HEK293 (cell line): ENCODE data around the gene TANGO2.
A peak's percentile ranks its signal among the peaks of the same experiment; 100 is the strongest.

Source experiments
- IKZF3 ChIP-seq: fragments of 450-650 bp; IDR thresholded peaks from 2 replicates; pipeline ENCODE4 v1.5.0; 2018; ENCODE audit warnings: missing biosample characterization, mild to moderate bottlenecking, missing genetic modification characterization, moderate library complexity
- KLF7 ChIP-seq: fragments of 450-650 bp; formaldehyde crosslinking; IDR thresholded peaks from 2 replicates; pipeline ENCODE4 v1.5.1; 2016; ENCODE audit warnings: missing biosample characterization, missing genetic modification characterization, borderline replicate concordance
- MZF1 ChIP-seq: fragments of 450-650 bp; formaldehyde crosslinking; IDR thresholded peaks from 2 replicates; pipeline ENCODE4 v1.5.1; 2017; ENCODE audit warnings: missing biosample characterization, missing genetic modification characterization, borderline replicate concordance
- PRDM1 ChIP-seq: fragments of 450-650 bp; formaldehyde crosslinking; IDR thresholded peaks from 2 replicates; pipeline ENCODE4; 2016; ENCODE audit warnings: missing biosample characterization, missing genetic modification characterization
- TCF7L2 ChIP-seq: IDR thresholded peaks from 2 replicates; pipeline ENCODE4 v1.6.1; 2011; ENCODE audit warnings: low read depth, mild to moderate bottlenecking, inconsistent platforms, low read length, moderate library complexity, borderline replicate concordance
- TRIM28 ChIP-seq: IDR thresholded peaks from 2 replicates; pipeline ENCODE4 v1.6.1; 2011; ENCODE audit warnings: low read length, control low read depth, borderline replicate concordance
- ZBTB49 ChIP-seq: fragments of 450-650 bp; formaldehyde crosslinking; IDR thresholded peaks from 2 replicates; pipeline ENCODE4 v1.5.1; 2016; ENCODE audit warnings: missing biosample characterization, missing genetic modification characterization, low read depth
- ZFP3 ChIP-seq: fragments of 450-650 bp; formaldehyde crosslinking; IDR thresholded peaks from 2 replicates; pipeline ENCODE4 v1.5.1; 2016; ENCODE audit warnings: low read depth, missing biosample characterization, missing genetic modification characterization
- ZIC2 ChIP-seq: fragments of 450-650 bp; formaldehyde crosslinking; IDR thresholded peaks from 2 replicates; pipeline ENCODE4 v1.5.1; 2016; ENCODE audit warnings: missing biosample characterization, missing genetic modification characterization
- ZNF146 ChIP-seq: fragments of 450-650 bp; formaldehyde crosslinking; IDR thresholded peaks from 2 replicates; pipeline ENCODE4 v1.5.1; 2016; ENCODE audit warnings: missing biosample characterization, missing genetic modification characterization
- ZNF16 ChIP-seq: fragments of 450-650 bp; formaldehyde crosslinking; IDR thresholded peaks from 2 replicates; pipeline ENCODE4 v1.5.1; 2016; ENCODE audit warnings: low read depth, missing biosample characterization, missing genetic modification characterization
- ZNF221 ChIP-seq: fragments of 450-650 bp; formaldehyde crosslinking; IDR thresholded peaks from 2 replicates; pipeline ENCODE4 v1.5.1; 2017; ENCODE audit warnings: missing biosample characterization, missing genetic modification characterization, borderline replicate concordance
- ZNF24 ChIP-seq: fragments of 450-650 bp; formaldehyde crosslinking; IDR thresholded peaks from 2 replicates; pipeline ENCODE4 v1.5.1; 2016; ENCODE audit warnings: missing biosample characterization, missing genetic modification characterization
- ZNF311 ChIP-seq: fragments of 450-650 bp; formaldehyde crosslinking; IDR thresholded peaks from 2 replicates; pipeline ENCODE4 v1.5.1; 2017; ENCODE audit warnings: missing biosample characterization, missing genetic modification characterization, borderline replicate concordance
- ZNF404 ChIP-seq: fragments of 450-650 bp; formaldehyde crosslinking; IDR thresholded peaks from 2 replicates; pipeline ENCODE4 v1.5.1; 2017; ENCODE audit warnings: missing biosample characterization, missing genetic modification characterization
- ZNF473 ChIP-seq: fragments of 450-650 bp; formaldehyde crosslinking; IDR thresholded peaks from 2 replicates; pipeline ENCODE4 v1.5.1; 2017; ENCODE audit warnings: missing biosample characterization, missing genetic modification characterization
- ZNF514 ChIP-seq: fragments of 450-650 bp; formaldehyde crosslinking; IDR thresholded peaks from 2 replicates; pipeline ENCODE4 v1.5.1; 2016; ENCODE audit warnings: missing biosample characterization, missing genetic modification characterization
- ZNF561 ChIP-seq: fragments of 450-650 bp; IDR thresholded peaks from 2 replicates; pipeline ENCODE4 v1.5.1; 2018; ENCODE audit warnings: missing biosample characterization, missing genetic modification characterization, borderline replicate concordance
- ZNF610 ChIP-seq: fragments of 450-650 bp; formaldehyde crosslinking; IDR thresholded peaks from 2 replicates; pipeline ENCODE4 v1.5.1; 2016; ENCODE audit warnings: missing biosample characterization, missing genetic modification characterization, borderline replicate concordance
- ZNF621 ChIP-seq: fragments of 450-650 bp; formaldehyde crosslinking; IDR thresholded peaks from 2 replicates; pipeline ENCODE4 v1.5.1; 2017; ENCODE audit warnings: missing biosample characterization, missing genetic modification characterization
- ZNF629 ChIP-seq: fragments of 450-650 bp; formaldehyde crosslinking; IDR thresholded peaks from 2 replicates; pipeline ENCODE4 v1.5.1; 2017; ENCODE audit warnings: missing biosample characterization, missing genetic modification characterization
- ZNF704 ChIP-seq: fragments of 450-650 bp; formaldehyde crosslinking; IDR thresholded peaks from 2 replicates; pipeline ENCODE4 v1.5.1; 2016; ENCODE audit warnings: missing biosample characterization, missing genetic modification characterization
- ZNF707 ChIP-seq: fragments of 450-650 bp; formaldehyde crosslinking; IDR thresholded peaks from 2 replicates; pipeline ENCODE4 v1.5.1; 2016; ENCODE audit warnings: missing biosample characterization, missing genetic modification characterization
- ZSCAN23 ChIP-seq: fragments of 450-650 bp; formaldehyde crosslinking; IDR thresholded peaks from 2 replicates; pipeline ENCODE4 v1.5.1; 2016; ENCODE audit warnings: missing biosample characterization, missing genetic modification characterization
- ZXDB ChIP-seq: fragments of 450-650 bp; formaldehyde crosslinking; IDR thresholded peaks from 2 replicates; pipeline ENCODE4 v1.5.1; 2016; ENCODE audit warnings: missing biosample characterization, missing genetic modification characterization
- TF ChIP-seq, protein P1 (sequence below): fragments of 450-650 bp; formaldehyde crosslinking; IDR thresholded peaks from 2 replicates; pipeline ENCODE4 v1.5.1; 2016; ENCODE audit warnings: missing biosample characterization, missing genetic modification characterization
- TF ChIP-seq, protein P2 (sequence below): fragments of 450-650 bp; formaldehyde crosslinking; IDR thresholded peaks from 2 replicates; pipeline ENCODE4 v1.5.1; 2016; ENCODE audit warnings: missing biosample characterization, missing genetic modification characterization
- TF ChIP-seq, protein P3 (sequence below): fragments of 450-650 bp; formaldehyde crosslinking; IDR thresholded peaks from 2 replicates; pipeline ENCODE4 v1.5.1; 2016; ENCODE audit warnings: missing biosample characterization, missing genetic modification characterization

Gene TANGO2

GRCh38 chr22:19986410-19987341 is 34.2 kb upstream of the TANGO2 start (continued):
- TF ChIP-seq ZBTB49 (tag by site-specific recombination) (no peak), ZNF311 (tag by site-specific recombination) (no peak), ZNF561 (tag by site-specific recombination) (no peak), ZNF24 (tag by site-specific recombination) (no peak), ZNF16 (no peak), ZXDB (tag by site-specific recombination) (peak; percentile 68), ZNF629 (tag by site-specific recombination) (no peak), ZNF404 (tag by site-specific recombination) (no peak), ZFP3 (tag by site-specific recombination) (no peak), TCF7L2 (no peak), PRDM1 (tag by site-specific recombination) (no peak), IKZF3 (peak; percentile 90), ZNF221 (tag by site-specific recombination) (no peak), MZF1 (tag by site-specific recombination) (no peak), ZIC2 (no peak), ZNF473 (no peak), ZNF704 (tag by site-specific recombination) (no peak), ZNF146 (no peak), ZNF707 (no peak), ZNF514 (tag by site-specific recombination) (no peak), ZSCAN23 (no peak), KLF7 (no peak), TRIM28 (no peak), ZNF621 (tag by site-specific recombination) (no peak), ZNF610 (tag by site-specific recombination) (no peak)
- TF ChIP-seq, protein P1, sequence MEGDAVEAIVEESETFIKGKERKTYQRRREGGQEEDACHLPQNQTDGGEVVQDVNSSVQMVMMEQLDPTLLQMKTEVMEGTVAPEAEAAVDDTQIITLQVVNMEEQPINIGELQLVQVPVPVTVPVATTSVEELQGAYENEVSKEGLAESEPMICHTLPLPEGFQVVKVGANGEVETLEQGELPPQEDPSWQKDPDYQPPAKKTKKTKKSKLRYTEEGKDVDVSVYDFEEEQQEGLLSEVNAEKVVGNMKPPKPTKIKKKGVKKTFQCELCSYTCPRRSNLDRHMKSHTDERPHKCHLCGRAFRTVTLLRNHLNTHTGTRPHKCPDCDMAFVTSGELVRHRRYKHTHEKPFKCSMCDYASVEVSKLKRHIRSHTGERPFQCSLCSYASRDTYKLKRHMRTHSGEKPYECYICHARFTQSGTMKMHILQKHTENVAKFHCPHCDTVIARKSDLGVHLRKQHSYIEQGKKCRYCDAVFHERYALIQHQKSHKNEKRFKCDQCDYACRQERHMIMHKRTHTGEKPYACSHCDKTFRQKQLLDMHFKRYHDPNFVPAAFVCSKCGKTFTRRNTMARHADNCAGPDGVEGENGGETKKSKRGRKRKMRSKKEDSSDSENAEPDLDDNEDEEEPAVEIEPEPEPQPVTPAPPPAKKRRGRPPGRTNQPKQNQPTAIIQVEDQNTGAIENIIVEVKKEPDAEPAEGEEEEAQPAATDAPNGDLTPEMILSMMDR (tag by site-specific recombination) = 0 out of 2 replicates have a peak, but pooled peaks have one; percentile 13
- TF ChIP-seq, protein P2, sequence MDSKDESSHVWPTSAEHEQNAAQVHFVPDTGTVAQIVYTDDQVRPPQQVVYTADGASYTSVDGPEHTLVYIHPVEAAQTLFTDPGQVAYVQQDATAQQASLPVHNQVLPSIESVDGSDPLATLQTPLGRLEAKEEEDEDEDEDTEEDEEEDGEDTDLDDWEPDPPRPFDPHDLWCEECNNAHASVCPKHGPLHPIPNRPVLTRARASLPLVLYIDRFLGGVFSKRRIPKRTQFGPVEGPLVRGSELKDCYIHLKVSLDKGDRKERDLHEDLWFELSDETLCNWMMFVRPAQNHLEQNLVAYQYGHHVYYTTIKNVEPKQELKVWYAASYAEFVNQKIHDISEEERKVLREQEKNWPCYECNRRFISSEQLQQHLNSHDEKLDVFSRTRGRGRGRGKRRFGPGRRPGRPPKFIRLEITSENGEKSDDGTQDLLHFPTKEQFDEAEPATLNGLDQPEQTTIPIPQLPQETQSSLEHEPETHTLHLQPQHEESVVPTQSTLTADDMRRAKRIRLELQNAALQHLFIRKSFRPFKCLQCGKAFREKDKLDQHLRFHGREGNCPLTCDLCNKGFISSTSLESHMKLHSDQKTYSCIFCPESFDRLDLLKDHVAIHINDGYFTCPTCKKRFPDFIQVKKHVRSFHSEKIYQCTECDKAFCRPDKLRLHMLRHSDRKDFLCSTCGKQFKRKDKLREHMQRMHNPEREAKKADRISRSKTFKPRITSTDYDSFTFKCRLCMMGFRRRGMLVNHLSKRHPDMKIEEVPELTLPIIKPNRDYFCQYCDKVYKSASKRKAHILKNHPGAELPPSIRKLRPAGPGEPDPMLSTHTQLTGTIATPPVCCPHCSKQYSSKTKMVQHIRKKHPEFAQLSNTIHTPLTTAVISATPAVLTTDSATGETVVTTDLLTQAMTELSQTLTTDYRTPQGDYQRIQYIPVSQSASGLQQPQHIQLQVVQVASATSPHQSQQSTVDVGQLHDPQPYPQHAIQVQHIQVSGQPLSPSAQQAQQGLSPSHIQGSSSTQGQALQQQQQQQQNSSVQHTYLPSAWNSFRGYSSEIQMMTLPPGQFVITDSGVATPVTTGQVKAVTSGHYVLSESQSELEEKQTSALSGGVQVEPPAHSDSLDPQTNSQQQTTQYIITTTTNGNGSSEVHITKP = no peak
- TF ChIP-seq, protein P3, sequence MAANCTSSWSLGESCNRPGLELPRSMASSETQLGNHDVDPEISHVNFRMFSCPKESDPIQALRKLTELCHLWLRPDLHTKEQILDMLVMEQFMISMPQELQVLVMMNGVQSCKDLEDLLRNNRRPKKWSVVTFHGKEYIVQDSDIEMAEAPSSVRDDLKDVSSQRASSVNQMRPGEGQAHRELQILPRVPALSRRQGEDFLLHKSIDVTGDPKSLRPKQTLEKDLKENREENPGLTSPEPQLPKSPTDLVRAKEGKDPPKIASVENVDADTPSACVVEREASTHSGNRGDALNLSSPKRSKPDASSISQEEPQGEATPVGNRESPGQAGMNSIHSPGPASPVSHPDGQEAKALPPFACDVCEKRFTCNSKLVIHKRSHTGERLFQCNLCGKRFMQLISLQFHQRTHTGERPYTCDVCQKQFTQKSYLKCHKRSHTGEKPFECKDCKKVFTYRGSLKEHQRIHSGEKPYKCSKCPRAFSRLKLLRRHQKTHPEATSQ = no peak
